Vagina (tissue), 2 donors: ENCODE measurements around the gene DENND1A.

ENCODE experiments used
- POLR2A ChIP-seq, 2 donors: fragments of 450-650 bp; IDR thresholded peaks; one replicate each; pipeline ENCODE4 v1.6.1; 2017; ENCODE audit warnings: antibody characterized with exemption in 2 of 2, mild to moderate bottlenecking in 2 of 2, moderate library complexity in 2 of 2
- POLR2AphosphoS5 ChIP-seq, 2 donors: sonication (generic); formaldehyde crosslinking; IDR thresholded peaks; one replicate each; pipeline ENCODE4 v1.9.0; 2017; ENCODE audit warnings: antibody characterized with exemption in 2 of 2, mild to moderate bottlenecking in 2 of 2, low read depth in 1 of 2; ENCODE audit not compliant: insufficient read depth in 1 of 2
- TF ChIP-seq, protein P1 (sequence below), 3 experiments: fragments of 450-650 bp in 2 of 3; fragments of 200-600 bp in 1 of 3; sonication (generic) in 1 of 3; IDR thresholded peaks; one replicate each; pipeline ENCODE4 v1.5.1; 2017 to 2019; ENCODE audit warnings: antibody characterized with exemption in 3 of 3, mild to moderate bottlenecking in 2 of 3, moderate library complexity in 2 of 3

GRCh38 chr9:123763910-123764588, 165.9 kb downstream of the DENND1A start:
- TF ChIP-seq, protein P1, sequence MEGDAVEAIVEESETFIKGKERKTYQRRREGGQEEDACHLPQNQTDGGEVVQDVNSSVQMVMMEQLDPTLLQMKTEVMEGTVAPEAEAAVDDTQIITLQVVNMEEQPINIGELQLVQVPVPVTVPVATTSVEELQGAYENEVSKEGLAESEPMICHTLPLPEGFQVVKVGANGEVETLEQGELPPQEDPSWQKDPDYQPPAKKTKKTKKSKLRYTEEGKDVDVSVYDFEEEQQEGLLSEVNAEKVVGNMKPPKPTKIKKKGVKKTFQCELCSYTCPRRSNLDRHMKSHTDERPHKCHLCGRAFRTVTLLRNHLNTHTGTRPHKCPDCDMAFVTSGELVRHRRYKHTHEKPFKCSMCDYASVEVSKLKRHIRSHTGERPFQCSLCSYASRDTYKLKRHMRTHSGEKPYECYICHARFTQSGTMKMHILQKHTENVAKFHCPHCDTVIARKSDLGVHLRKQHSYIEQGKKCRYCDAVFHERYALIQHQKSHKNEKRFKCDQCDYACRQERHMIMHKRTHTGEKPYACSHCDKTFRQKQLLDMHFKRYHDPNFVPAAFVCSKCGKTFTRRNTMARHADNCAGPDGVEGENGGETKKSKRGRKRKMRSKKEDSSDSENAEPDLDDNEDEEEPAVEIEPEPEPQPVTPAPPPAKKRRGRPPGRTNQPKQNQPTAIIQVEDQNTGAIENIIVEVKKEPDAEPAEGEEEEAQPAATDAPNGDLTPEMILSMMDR (IDR thresholded peaks at IDR 0.05) = no peak
- TF ChIP-seq POLR2A (IDR thresholded peaks at IDR 0.05) = no peak
- no peak for TF ChIP-seq POLR2AphosphoS5 (IDR thresholded peaks at IDR 0.05; ENCODE audit: insufficient read depth in 1 of 2, low read depth in 1 of 2)
